ENCODE measurements around the gene FMN1.

FMN1 gene

DNA sequence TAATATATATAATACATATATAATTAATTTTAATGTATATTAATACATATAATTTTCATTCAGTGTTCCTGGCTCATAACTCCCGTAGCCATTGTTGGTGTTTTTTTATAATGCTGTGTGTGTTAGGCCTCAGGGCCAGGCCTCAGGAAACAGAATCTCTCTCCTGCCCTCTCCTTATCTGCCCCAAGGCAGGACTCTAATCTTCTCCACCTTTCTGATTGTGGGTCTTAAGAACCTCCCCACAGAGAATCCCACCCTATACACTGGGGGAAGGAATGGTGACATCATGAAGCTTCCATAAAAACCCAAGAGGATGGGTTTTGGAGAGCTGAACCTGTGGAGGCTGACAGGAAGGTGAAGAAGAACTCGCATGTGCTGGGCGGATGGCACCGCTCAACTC lies 4.0 kb upstream of the FMN1 start:
- no peak overlapping the region for H3K4me2 ChIP-seq (ENCODE audit: low read length)
- H3F3A ChIP-seq (ENCODE audit: control insufficient read depth, insufficient read depth), result no peaks in the 10 kb centered on the region
- no peaks in the 10 kb centered on the region for H3K36me3 ChIP-seq (ENCODE audit: control insufficient read depth, low read length)
- no peak for TF ChIP-seq EZH2phosphoT487 (IDR thresholded peaks at IDR 0.05; ENCODE audit: borderline replicate concordance, low read length)
- TF ChIP-seq, protein P1, sequence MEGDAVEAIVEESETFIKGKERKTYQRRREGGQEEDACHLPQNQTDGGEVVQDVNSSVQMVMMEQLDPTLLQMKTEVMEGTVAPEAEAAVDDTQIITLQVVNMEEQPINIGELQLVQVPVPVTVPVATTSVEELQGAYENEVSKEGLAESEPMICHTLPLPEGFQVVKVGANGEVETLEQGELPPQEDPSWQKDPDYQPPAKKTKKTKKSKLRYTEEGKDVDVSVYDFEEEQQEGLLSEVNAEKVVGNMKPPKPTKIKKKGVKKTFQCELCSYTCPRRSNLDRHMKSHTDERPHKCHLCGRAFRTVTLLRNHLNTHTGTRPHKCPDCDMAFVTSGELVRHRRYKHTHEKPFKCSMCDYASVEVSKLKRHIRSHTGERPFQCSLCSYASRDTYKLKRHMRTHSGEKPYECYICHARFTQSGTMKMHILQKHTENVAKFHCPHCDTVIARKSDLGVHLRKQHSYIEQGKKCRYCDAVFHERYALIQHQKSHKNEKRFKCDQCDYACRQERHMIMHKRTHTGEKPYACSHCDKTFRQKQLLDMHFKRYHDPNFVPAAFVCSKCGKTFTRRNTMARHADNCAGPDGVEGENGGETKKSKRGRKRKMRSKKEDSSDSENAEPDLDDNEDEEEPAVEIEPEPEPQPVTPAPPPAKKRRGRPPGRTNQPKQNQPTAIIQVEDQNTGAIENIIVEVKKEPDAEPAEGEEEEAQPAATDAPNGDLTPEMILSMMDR (IDR thresholded peaks at IDR 0.05; ENCODE audit: low read depth, low read length, poor library complexity, severe bottlenecking), result no peak
- H3K27me3 ChIP-seq (ENCODE audit: control insufficient read depth, low read length), result no peaks in the 10 kb centered on the region
- H3K79me2 ChIP-seq (ENCODE audit: control insufficient read depth, low read length), result no peaks in the 10 kb centered on the region
- no peaks in the 10 kb centered on the region for H3K9me2 ChIP-seq (replicated peaks; ENCODE audit: control insufficient read depth, low read length)
- no peaks in the 10 kb centered on the region for H4K20me1 ChIP-seq (ENCODE audit: control insufficient read depth, insufficient read depth, low read depth, low read length)
- H3K27ac ChIP-seq (ENCODE audit: low read depth, low read length), result no peak overlapping the region
- H3K9me3 ChIP-seq (ENCODE audit: control insufficient read depth, insufficient read depth, low read length), result no peaks in the 10 kb centered on the region
- no peak overlapping the region for H3K4me3 ChIP-seq (ENCODE audit: low read length)
- no peaks in the 10 kb centered on the region for H3K4me1 ChIP-seq (ENCODE audit: control insufficient read depth, low read length)

GRCh38 chr15:33197636-33198035 lies 3.1 kb upstream of the FMN1 start:
- no peaks in the 10 kb centered on the region for H3K4me1 ChIP-seq (ENCODE audit: control insufficient read depth, low read length)
- no peak overlapping the region for H3K4me3 ChIP-seq (ENCODE audit: low read length)
- no peak overlapping the region for H3K4me2 ChIP-seq (ENCODE audit: low read length)
- no peaks in the 10 kb centered on the region for H3F3A ChIP-seq (ENCODE audit: control insufficient read depth, insufficient read depth)
- H3K9me2 ChIP-seq (replicated peaks; ENCODE audit: control insufficient read depth, low read length), result no peaks in the 10 kb centered on the region
- H3K27ac ChIP-seq (ENCODE audit: low read depth, low read length), result no peak overlapping the region
- H4K20me1 ChIP-seq (ENCODE audit: control insufficient read depth, insufficient read depth, low read depth, low read length), result no peaks in the 10 kb centered on the region
- TF ChIP-seq, protein P1 (IDR thresholded peaks at IDR 0.05; ENCODE audit: low read depth, low read length, poor library complexity, severe bottlenecking), result no peak
- no peak for TF ChIP-seq EZH2phosphoT487 (IDR thresholded peaks at IDR 0.05; ENCODE audit: borderline replicate concordance, low read length)
- no peaks in the 10 kb centered on the region for H3K36me3 ChIP-seq (ENCODE audit: control insufficient read depth, low read length)
- no peaks in the 10 kb centered on the region for H3K79me2 ChIP-seq (ENCODE audit: control insufficient read depth, low read length)
- H3K9me3 ChIP-seq (ENCODE audit: control insufficient read depth, insufficient read depth, low read length), result no peaks in the 10 kb centered on the region
- H3K27me3 ChIP-seq (ENCODE audit: control insufficient read depth, low read length), result no peaks in the 10 kb centered on the region

DNA sequence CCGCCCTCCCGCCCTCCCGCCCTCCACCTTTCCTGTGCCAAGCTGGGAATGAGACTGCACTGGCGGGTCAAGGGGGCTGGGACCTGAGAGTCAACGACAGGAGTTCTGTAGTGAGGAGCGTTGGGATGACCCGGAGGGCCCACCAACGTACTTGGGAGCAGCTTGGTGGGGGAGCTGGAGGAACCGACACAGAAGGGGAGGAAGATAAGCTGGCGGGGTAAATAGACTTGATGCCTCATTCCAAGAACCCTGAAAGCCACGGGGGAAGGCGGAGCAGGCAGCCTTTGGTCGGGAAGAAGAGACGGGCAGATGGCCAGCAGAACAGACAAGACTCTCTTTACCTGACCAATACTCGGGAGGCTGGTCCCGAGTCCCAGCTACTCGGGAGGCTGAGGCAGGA lies 277 bp downstream of the FMN1 start:
- H3K9me2 ChIP-seq (replicated peaks; ENCODE audit: control insufficient read depth, low read length), result no peaks in the 10 kb centered on the region
- H3K4me1 ChIP-seq (ENCODE audit: control insufficient read depth, low read length), result peaks cover 2% of the 10 kb centered on the region
- H3K27ac ChIP-seq (ENCODE audit: low read depth, low read length), result no peak overlapping the region
- TF ChIP-seq EZH2phosphoT487 (IDR thresholded peaks at IDR 0.05; ENCODE audit: borderline replicate concordance, low read length), result no peak
- TF ChIP-seq, protein P1 (IDR thresholded peaks at IDR 0.05; ENCODE audit: low read depth, low read length, poor library complexity, severe bottlenecking), result no peak
- H3K36me3 ChIP-seq (ENCODE audit: control insufficient read depth, low read length), result no peaks in the 10 kb centered on the region
- H3F3A ChIP-seq (ENCODE audit: control insufficient read depth, insufficient read depth), result no peaks in the 10 kb centered on the region
- no peaks in the 10 kb centered on the region for H3K79me2 ChIP-seq (ENCODE audit: control insufficient read depth, low read length)
- no peaks in the 10 kb centered on the region for H3K9me3 ChIP-seq (ENCODE audit: control insufficient read depth, insufficient read depth, low read length)
- H3K27me3 ChIP-seq (ENCODE audit: control insufficient read depth, low read length), result no peaks in the 10 kb centered on the region
- H4K20me1 ChIP-seq (ENCODE audit: control insufficient read depth, insufficient read depth, low read depth, low read length), result no peaks in the 10 kb centered on the region
- H3K4me2 ChIP-seq (ENCODE audit: low read length), result no peak overlapping the region
- no peak overlapping the region for H3K4me3 ChIP-seq (ENCODE audit: low read length)

- no peaks in the 10 kb centered on the region for H3K27me3 ChIP-seq (ENCODE audit: control insufficient read depth, low read length)
- H3K36me3 ChIP-seq (ENCODE audit: control insufficient read depth, low read length), result no peaks in the 10 kb centered on the region
- H4K20me1 ChIP-seq (ENCODE audit: control insufficient read depth, insufficient read depth, low read depth, low read length), result no peaks in the 10 kb centered on the region
- no peaks in the 10 kb centered on the region for H3K79me2 ChIP-seq (ENCODE audit: control insufficient read depth, low read length)
- no peaks in the 10 kb centered on the region for H3K9me2 ChIP-seq (replicated peaks; ENCODE audit: control insufficient read depth, low read length)
- no peaks in the 10 kb centered on the region for H3F3A ChIP-seq (ENCODE audit: control insufficient read depth, insufficient read depth)
- H3K9me3 ChIP-seq (ENCODE audit: control insufficient read depth, insufficient read depth, low read length), result no peaks in the 10 kb centered on the region
- peaks cover 14% of the 10 kb centered on the region for H3K4me1 ChIP-seq (ENCODE audit: control insufficient read depth, low read length)
- H3K4me3 ChIP-seq (ENCODE audit: low read length), result no peak overlapping the region
- TF ChIP-seq, protein P1 (IDR thresholded peaks at IDR 0.05; ENCODE audit: low read depth, low read length, poor library complexity, severe bottlenecking), result no peak
- TF ChIP-seq EZH2phosphoT487 (IDR thresholded peaks at IDR 0.05; ENCODE audit: borderline replicate concordance, low read length), result no peak
- H3K27ac ChIP-seq (ENCODE audit: low read depth, low read length), result no peak overlapping the region
- H3K4me2 ChIP-seq (ENCODE audit: low read length), result no peak overlapping the region
Observed at GRCh38 chr15:33191591-33191990, 2.9 kb downstream of the FMN1 start.

Data from DOHH2 (cell line).